ENCODE results near the gene STIMATE. TPM values are rescaled to one million over a fixed set of nuclear protein-coding genes. Genes with fewer than 3 reads are reported as not detected.

STIMATE gene
- total and polyA plus RNA-seq, 2 experiments from 2014 or later, result 11.2 to 23.6 TPM

- Histone ChIP-seq H3K79me2 (replicated peaks; ENCODE audit: insufficient read depth) (no peaks in the 10 kb centered on the region), H3F3A (replicated peaks; ENCODE audit: low read depth) (no peaks in the 10 kb centered on the region), H3K36me3 (ENCODE audit: insufficient read depth) (no peaks in the 10 kb centered on the region), H3K9me2 (ENCODE audit: insufficient read depth) (no peaks in the 10 kb centered on the region), H3K27ac (ENCODE audit: low read depth) (no peak overlapping the region), H2AFZ (no peak overlapping the region), H4K20me1 (replicated peaks; ENCODE audit: insufficient read depth) (no peaks in the 10 kb centered on the region), H3K4me1 (ENCODE audit: insufficient read depth) (no peaks in the 10 kb centered on the region), H3K27me3 (ENCODE audit: insufficient read depth) (no peaks in the 10 kb centered on the region), H3K4me2 (no peak overlapping the region), H3K4me3 (no peak overlapping the region)
- no peak overlapping the region for H3K27ac Mint-ChIP-seq
- DNase-seq (ENCODE audit: low spot score) (no peak), ATAC-seq (no peak)
- H3K27me3 Mint-ChIP-seq (ENCODE audit: insufficient read depth, low read depth, poor library complexity), result peaks cover 23% of the 10 kb centered on the region
- H3K4me1 Mint-ChIP-seq, result no peaks in the 10 kb centered on the region; the same call in 2 of the 3 replicates
- no peaks in the 10 kb centered on the region; the same call in 2 of the 3 replicates for H3K36me3 Mint-ChIP-seq (ENCODE audit: low read depth)
- no peak overlapping the region for H3K4me3 Mint-ChIP-seq
- TF ChIP-seq STAT1 (IDR thresholded peaks at IDR 0.05; ENCODE audit: unreplicated experiment) (no peak), POLR2AphosphoS5 (IDR thresholded peaks at IDR 0.05; ENCODE audit: low read depth) (no peak), ZNF462 (CRISPR knock-in tag; IDR thresholded peaks at IDR 0.05) (no peak), NANOG (IDR thresholded peaks at IDR 0.05; ENCODE audit: borderline replicate concordance) (no peak), JUNB (IDR thresholded peaks at IDR 0.05; ENCODE audit: unreplicated experiment) (no peak), ZNF114 (CRISPR knock-in tag; IDR thresholded peaks at IDR 0.05) (no peak), EZH2phosphoT487 (IDR thresholded peaks at IDR 0.05; ENCODE audit: unreplicated experiment) (no peak), CREB1 (CRISPR knock-in tag; IDR thresholded peaks at IDR 0.05; ENCODE audit: low read depth) (no peak), EZH2 (IDR thresholded peaks at IDR 0.05; ENCODE audit: low read depth, unreplicated experiment) (no peak), CTCF (conservative IDR thresholded peaks at IDR 0.05; ENCODE audit: low read depth in 2 of 2) (no peak), ZNF331 (CRISPR knock-in tag; IDR thresholded peaks at IDR 0.05; ENCODE audit: low read depth) (no peak), ETS1 (IDR thresholded peaks at IDR 0.05) (no peak), REST (IDR thresholded peaks at IDR 0.05; ENCODE audit: unreplicated experiment) (no peak)
- no peaks in the 10 kb centered on the region for H3K9me3 Mint-ChIP-seq
These were observed 106.6 kb downstream of the STIMATE start for GRCh38 chr3:52790741-52791140.

Measured in GM23338 (cell line).